Neural cell (in vitro differentiated cells): Measurements from ENCODE around the gene PLA2G15. TPM values are rescaled to one million over a fixed set of nuclear protein-coding genes. Genes with fewer than 3 reads are reported as not detected.

Source experiments
- H2AFZ ChIP-seq: fragments of 200-600, 300-800 bp; sonication (generic), shearing (Covaris generic); 2 replicates; pipeline ENCODE4 v1.6.0; 2014; ENCODE audit warnings: low read depth, mild to moderate bottlenecking, antibody characterized with exemption, low read length, moderate library complexity
- H3F3A ChIP-seq: fragments of 200-600 bp; shearing (Covaris generic); 2 replicates; pipeline ENCODE4 v1.6.1; 2016; ENCODE audit warnings: mild to moderate bottlenecking, moderate library complexity, mixed read lengths, antibody characterized with exemption, low read length; ENCODE audit not compliant: insufficient read depth, poor library complexity, severe bottlenecking
- H3K27ac ChIP-seq: fragments of 200-600, 300-800 bp; sonication (generic), shearing (Covaris generic); 2 replicates; pipeline ENCODE4 v1.5.1; 2014; ENCODE audit warnings: mild to moderate bottlenecking, low read length, moderate library complexity
- H3K27me3 ChIP-seq: fragments of 300-800, 200-600 bp; sonication (generic), shearing (Covaris generic); 2 replicates; pipeline ENCODE4 v1.6.0; 2014; ENCODE audit warnings: mild to moderate bottlenecking, low read depth, low read length, moderate library complexity; ENCODE audit not compliant: insufficient read depth
- H3K36me3 ChIP-seq: fragments of 300-800, 200-600 bp; sonication (generic), shearing (Covaris generic); 2 replicates; pipeline ENCODE4 v1.5.1; 2014; ENCODE audit warnings: mild to moderate bottlenecking, antibody characterized with exemption, low read length, moderate library complexity; ENCODE audit not compliant: insufficient read depth
- H3K4me2 ChIP-seq: fragments of 300-800, 200-600 bp; sonication (generic), shearing (Covaris generic); 2 replicates; pipeline ENCODE4 v1.6.0; 2014; ENCODE audit warnings: mild to moderate bottlenecking, low read length
- H3K4me3 ChIP-seq: fragments of 300-800, 200-600 bp; sonication (generic), shearing (Covaris generic); 2 replicates; pipeline ENCODE4 v1.5.1; 2014; ENCODE audit warnings: mild to moderate bottlenecking, low read length, moderate library complexity
- H3K79me2 ChIP-seq: fragments of 200-600 bp; shearing (Covaris generic); replicated peaks from 2 replicates; pipeline ENCODE4 v1.6.0; 2014; ENCODE audit warnings: mild to moderate bottlenecking, low read length, moderate library complexity; ENCODE audit not compliant: insufficient read depth
- H3K9ac ChIP-seq: fragments of 300-800, 200-600 bp; sonication (generic), shearing (Covaris generic); 2 replicates; pipeline ENCODE4 v1.6.1; 2016; ENCODE audit warnings: mild to moderate bottlenecking, low read length, mixed read lengths
- H3K9me2 ChIP-seq: fragments of 200-600 bp; shearing (Covaris generic); 2 replicates; pipeline ENCODE4 v1.6.1; 2016; ENCODE audit warnings: mild to moderate bottlenecking, low read length, mixed read lengths; ENCODE audit not compliant: insufficient read depth
- H3K9me3 ChIP-seq: fragments of 200-600, 300-800 bp; sonication (generic), shearing (Covaris generic); 2 replicates; pipeline ENCODE4 v1.6.1; 2016; ENCODE audit warnings: mild to moderate bottlenecking, mixed run types, low read length, moderate library complexity, mixed read lengths
- H4K20me1 ChIP-seq: fragments of 200-600 bp; shearing (Covaris generic); 2 replicates; pipeline ENCODE4 v1.6.1; 2016; ENCODE audit warnings: mild to moderate bottlenecking, mixed run types; ENCODE audit not compliant: insufficient read depth
- CTCF ChIP-seq: fragments of 450-650 bp; IDR thresholded peaks from 2 replicates; pipeline ENCODE4 v1.5.1; 2014; ENCODE audit warnings: antibody characterized with exemption, mild to moderate bottlenecking, moderate library complexity; ENCODE audit not compliant: poor library complexity, severe bottlenecking
- EP300 ChIP-seq: fragments of 450-650 bp; conservative IDR thresholded peaks from 2 replicates; pipeline ENCODE4 v1.6.1; 2014; ENCODE audit warnings: antibody characterized with exemption, mild to moderate bottlenecking, moderate library complexity; ENCODE audit not compliant: poor library complexity, severe bottlenecking
- EZH2 ChIP-seq: fragments of 200-600, 300-800 bp; shearing (Covaris generic), sonication (generic); IDR thresholded peaks from 2 replicates; pipeline ENCODE4 v1.6.1; 2014; ENCODE audit warnings: antibody characterized with exemption, low read length, borderline replicate concordance, mild to moderate bottlenecking; ENCODE audit not compliant: insufficient read depth, poor library complexity, severe bottlenecking
- MXI1 ChIP-seq: fragments of 450-650 bp; conservative IDR thresholded peaks from 2 replicates; pipeline ENCODE4 v1.6.1; 2014; ENCODE audit warnings: antibody characterized with exemption, mild to moderate bottlenecking; ENCODE audit not compliant: poor library complexity, severe bottlenecking
- POLR2AphosphoS5 ChIP-seq: IDR thresholded peaks from 2 replicates; pipeline ENCODE4 v1.6.1; 2012
- RAD21 ChIP-seq: fragments of 450-650 bp; conservative IDR thresholded peaks from 2 replicates; pipeline ENCODE4 v1.6.1; 2014; ENCODE audit warnings: antibody characterized with exemption, mild to moderate bottlenecking, moderate library complexity
- REST ChIP-seq: IDR thresholded peaks from 2 replicates; pipeline ENCODE4 v1.6.1; 2012; ENCODE audit warnings: borderline replicate concordance
- SMC3 ChIP-seq: fragments of 450-650 bp; conservative IDR thresholded peaks from 2 replicates; pipeline ENCODE4 v1.6.1; 2014; ENCODE audit warnings: antibody characterized with exemption, mild to moderate bottlenecking, moderate library complexity; ENCODE audit not compliant: poor library complexity
- TAF1 ChIP-seq: IDR thresholded peaks from 2 replicates; pipeline ENCODE4 v1.6.1; 2012; ENCODE audit warnings: low read depth
- polyA plus RNA-seq: library from polyadenylated mRNA; depleted of rRNA; stranded (reverse); fragments of >200 nt; gene quantifications from 2 replicates; pipeline ENCODE4 v1.2.3, GENCODE V29; 2014

Gene PLA2G15
- polyA plus RNA-seq, 1 donor from 2014 or later: 19.6 TPM

- H3F3A ChIP-seq: no peaks in the 10 kb centered on the region
These were observed 44.6 kb downstream of the PLA2G15 start for GRCh38 chr16:68289621-68290329.

GRCh38 chr16:68290450-68290849 lies 45.3 kb downstream of the PLA2G15 start:
- peaks cover 4% of the 10 kb centered on the region for H3K36me3 ChIP-seq
- H3K9me2 ChIP-seq: no peaks in the 10 kb centered on the region
- no peak overlapping the region for H3K9ac ChIP-seq
- H3K4me2 ChIP-seq: no peak overlapping the region
- H4K20me1 ChIP-seq: no peaks in the 10 kb centered on the region
- no peaks in the 10 kb centered on the region for H3K27me3 ChIP-seq
- no peak overlapping the region for H3K27ac ChIP-seq
- H3K9me3 ChIP-seq: no peaks in the 10 kb centered on the region
- H3K79me2 ChIP-seq: no peaks in the 10 kb centered on the region
- H3K4me3 ChIP-seq: no peak overlapping the region
- no peaks in the 10 kb centered on the region for H3F3A ChIP-seq
- no peak overlapping the region for H2AFZ ChIP-seq
- TF ChIP-seq CTCF (no peak), REST (no peak), EZH2 (no peak), TAF1 (no peak), POLR2AphosphoS5 (no peak)

More at GRCh38 chr16:68289621-68290329, 44.6 kb downstream of the PLA2G15 start:
- Histone ChIP-seq H2AFZ (no peak overlapping the region), H3K27ac (no peak overlapping the region), H3K9ac (no peak overlapping the region), H3K79me2 (no peaks in the 10 kb centered on the region), H3K27me3 (no peaks in the 10 kb centered on the region), H3K9me2 (no peaks in the 10 kb centered on the region), H3K36me3 (peaks cover 4% of the 10 kb centered on the region), H3K4me3 (no peak overlapping the region), H3K4me2 (no peak overlapping the region), H4K20me1 (no peaks in the 10 kb centered on the region), H3K9me3 (no peaks in the 10 kb centered on the region)
- TF ChIP-seq TAF1: no peak
- TF ChIP-seq MXI1: no peak
- TF ChIP-seq POLR2AphosphoS5: no peak
- TF ChIP-seq EP300: no peak
- TF ChIP-seq REST: no peak
- no peak for TF ChIP-seq RAD21
- TF ChIP-seq CTCF: no peak
- TF ChIP-seq EZH2: no peak
- no peak for TF ChIP-seq SMC3
